ENCODE results near the gene HGFAC. TPM values are rescaled to one million over a fixed set of nuclear protein-coding genes. Genes with fewer than 3 reads are reported as not detected.
A peak's percentile ranks its signal among the peaks of the same experiment; 100 is the strongest.

The HGFAC gene
- total and polyA plus RNA-seq, 8 donors, result 0.09 to 2.2 (median 0.47) TPM; not detected in 3

DNA sequence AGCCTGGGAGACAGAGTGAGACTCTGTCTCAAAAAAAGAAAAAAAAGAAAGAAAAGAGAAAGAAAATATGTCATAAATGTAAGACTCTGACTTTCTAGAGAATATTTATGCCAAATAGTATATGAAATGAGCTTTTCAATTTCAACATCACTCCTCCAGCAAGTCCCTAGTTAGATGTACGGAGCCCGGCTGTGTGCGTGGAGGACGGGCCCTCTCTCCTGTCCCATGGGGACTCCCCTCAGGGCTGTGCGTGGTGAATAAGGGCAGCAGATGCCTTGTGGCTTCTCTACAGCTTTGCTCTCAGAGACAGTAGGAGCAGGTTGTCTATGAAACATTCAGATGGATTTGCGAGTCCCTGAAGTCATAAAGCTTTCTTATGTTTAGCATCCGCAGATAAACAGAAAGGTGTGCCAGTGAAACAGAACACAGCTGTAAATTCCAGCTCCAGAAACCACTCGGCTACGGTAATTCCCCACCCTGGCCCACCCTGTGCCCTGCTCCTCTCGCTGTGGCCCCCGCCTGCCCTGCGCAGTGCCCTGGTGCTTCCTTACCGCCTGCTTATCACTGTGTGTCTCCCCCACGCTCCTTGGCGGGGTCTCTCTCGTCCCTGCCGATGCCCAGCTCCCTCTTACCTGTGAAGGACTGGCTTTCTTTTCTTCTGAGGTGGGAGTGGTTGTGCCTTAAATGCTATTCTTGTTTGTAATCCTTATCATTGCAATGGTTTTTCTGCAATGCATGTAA is 13.9 kb upstream of the HGFAC start:
- Histone ChIP-seq H3K36me3 (peaks cover 0 to 3% (median 0%) of the 10 kb centered on the region in 3 donors), H3K9me3 (no peaks in the 10 kb centered on the region), H3K27me3 (no peaks in the 10 kb centered on the region), H3K4me1 (no peaks in the 10 kb centered on the region), H3K27ac (no peak overlapping the region), H3K4me3 (no peak overlapping the region)
- ATAC-seq (no peak), FAIRE-seq (no peak), DNase-seq (no peak)
- TF ChIP-seq, protein P1, sequence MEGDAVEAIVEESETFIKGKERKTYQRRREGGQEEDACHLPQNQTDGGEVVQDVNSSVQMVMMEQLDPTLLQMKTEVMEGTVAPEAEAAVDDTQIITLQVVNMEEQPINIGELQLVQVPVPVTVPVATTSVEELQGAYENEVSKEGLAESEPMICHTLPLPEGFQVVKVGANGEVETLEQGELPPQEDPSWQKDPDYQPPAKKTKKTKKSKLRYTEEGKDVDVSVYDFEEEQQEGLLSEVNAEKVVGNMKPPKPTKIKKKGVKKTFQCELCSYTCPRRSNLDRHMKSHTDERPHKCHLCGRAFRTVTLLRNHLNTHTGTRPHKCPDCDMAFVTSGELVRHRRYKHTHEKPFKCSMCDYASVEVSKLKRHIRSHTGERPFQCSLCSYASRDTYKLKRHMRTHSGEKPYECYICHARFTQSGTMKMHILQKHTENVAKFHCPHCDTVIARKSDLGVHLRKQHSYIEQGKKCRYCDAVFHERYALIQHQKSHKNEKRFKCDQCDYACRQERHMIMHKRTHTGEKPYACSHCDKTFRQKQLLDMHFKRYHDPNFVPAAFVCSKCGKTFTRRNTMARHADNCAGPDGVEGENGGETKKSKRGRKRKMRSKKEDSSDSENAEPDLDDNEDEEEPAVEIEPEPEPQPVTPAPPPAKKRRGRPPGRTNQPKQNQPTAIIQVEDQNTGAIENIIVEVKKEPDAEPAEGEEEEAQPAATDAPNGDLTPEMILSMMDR (IDR thresholded peaks at IDR 0.05), result no peak
- WGBS, 2 donors, result 93 to 95% methylated on average over 17 of the region's 17 CpGs
- intact Hi-C loops (cut with DNase I), result loop anchor here in 1 of 3 donors (10.0 kb wide), 1 partner anchor 63 kb away; no protein-coding TSS in a partner anchor

DNA sequence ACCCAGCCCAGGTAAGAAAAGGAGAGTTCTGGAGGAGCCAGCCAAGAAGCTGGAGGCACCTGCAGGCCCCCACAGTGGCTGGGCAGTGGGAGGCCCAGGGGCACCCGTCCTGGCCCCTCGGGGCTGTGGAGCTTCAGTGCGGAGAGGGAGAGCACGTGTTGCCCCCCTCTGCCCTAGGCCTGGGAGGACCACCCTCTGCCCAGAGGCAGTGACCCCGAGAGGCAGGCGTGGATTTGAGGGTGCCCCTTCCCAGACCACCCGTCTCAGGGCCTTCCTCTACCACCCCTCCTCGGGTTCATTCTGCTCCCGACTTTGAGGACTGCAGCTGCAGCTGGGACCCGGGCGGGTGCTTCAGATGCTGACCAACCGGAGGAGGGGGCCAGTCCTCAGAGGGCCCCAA is 12.1 kb upstream of the HGFAC start:
- no peaks in the 10 kb centered on the region for H3K36me3 ChIP-seq
- no peaks in the 10 kb centered on the region for H3K27me3 ChIP-seq
- no peak for DNase-seq
- H3K4me3 ChIP-seq, result no peak overlapping the region
- intact Hi-C loops (cut with DNase I), result loop anchor here in 1 of 3 donors (10.0 kb wide), 1 partner anchor 65 kb away; no protein-coding TSS in a partner anchor
- TF ChIP-seq, protein P1 (IDR thresholded peaks at IDR 0.05), result no peak
- FAIRE-seq, result no peak
- no peaks in the 10 kb centered on the region for H3K4me1 ChIP-seq
- no peaks in the 10 kb centered on the region for H3K9me3 ChIP-seq
- ATAC-seq, result no peak
- H3K27ac ChIP-seq, result no peak overlapping the region
- 93 to 98% methylated on average over 11 to 12 of the region's 12 CpGs for WGBS, 2 donors

DNA sequence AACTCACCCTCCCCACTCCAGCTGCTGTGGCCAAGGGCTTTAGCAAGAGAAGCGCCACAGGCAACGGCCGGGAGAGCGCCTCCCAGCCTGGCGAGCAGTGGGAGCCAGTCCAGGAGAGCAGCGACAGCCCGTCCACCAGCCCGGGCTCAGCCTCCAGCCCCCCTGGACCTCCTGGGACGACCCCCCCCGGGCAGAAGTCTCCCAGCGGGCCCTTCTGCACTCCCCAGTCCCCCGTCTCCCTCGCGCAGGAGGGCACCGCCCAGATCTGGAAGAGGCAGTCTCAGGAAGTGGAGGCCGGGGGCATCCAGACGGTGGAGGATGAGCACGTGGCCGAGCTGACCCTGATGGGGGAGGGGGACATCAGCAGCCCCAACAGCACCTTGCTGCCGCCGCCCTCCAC is 11.2 kb upstream of the HGFAC start:
- FAIRE-seq (no peak), DNase-seq (no peak)

DNA sequence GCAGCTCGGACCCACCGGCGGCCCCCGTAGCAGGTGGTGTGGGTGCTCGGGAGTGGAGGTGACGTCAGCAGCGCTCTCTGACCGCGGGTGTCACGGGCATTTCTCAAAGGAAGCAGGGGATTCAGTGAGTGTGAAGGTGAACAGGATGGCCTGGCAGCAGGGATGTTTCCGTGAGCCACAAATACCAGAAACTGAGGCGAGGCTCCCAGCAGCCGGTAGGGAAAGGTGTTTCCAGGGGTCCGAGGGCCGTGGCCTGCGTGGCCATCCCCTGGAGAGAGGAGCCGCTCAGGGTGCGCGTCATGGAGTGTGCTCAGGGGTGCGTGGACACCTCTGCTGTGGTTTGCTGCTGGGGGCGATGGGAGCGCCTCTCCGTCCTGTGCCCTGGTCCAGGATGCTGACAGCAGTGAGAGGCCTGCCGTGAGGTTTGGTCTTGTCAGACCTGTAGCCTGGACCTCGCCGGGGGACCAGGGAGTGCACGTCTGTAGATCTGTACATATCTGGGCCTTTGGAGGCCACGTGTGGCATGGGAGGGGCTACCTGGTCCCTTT is 10.2 kb upstream of the HGFAC start:
- WGBS, 2 donors, result 89 to 90% methylated on average over 28 of the region's 28 CpGs
- Histone ChIP-seq H3K4me1 (no peaks in the 10 kb centered on the region), H3K9me3 (no peaks in the 10 kb centered on the region), H3K36me3 (no peaks in the 10 kb centered on the region), H3K27me3 (no peaks in the 10 kb centered on the region), H3K27ac (no peak overlapping the region), H3K4me3 (no peak overlapping the region)
- peak in 2 of 6 donors; percentile 13 to 46 for DNase-seq
- no peak for ATAC-seq
- TF ChIP-seq, protein P1 (IDR thresholded peaks at IDR 0.05), result no peak
- no peak for FAIRE-seq
- intact Hi-C loops (cut with DNase I), result no loop called here

More for the DNA sequence above, 11.2 kb upstream of the HGFAC start:
- TF ChIP-seq, protein P1 (IDR thresholded peaks at IDR 0.05), result no peak
- no peaks in the 10 kb centered on the region for H3K27me3 ChIP-seq
- no peaks in the 10 kb centered on the region for H3K9me3 ChIP-seq
- no peaks in the 10 kb centered on the region for H3K4me1 ChIP-seq
- WGBS, 2 donors, result 84 to 85% methylated on average over 20 to 21 of the region's 21 CpGs
- no peak overlapping the region for H3K4me3 ChIP-seq
- intact Hi-C loops (cut with DNase I), result no loop called here
- no peak for ATAC-seq
- no peak overlapping the region for H3K27ac ChIP-seq
- H3K36me3 ChIP-seq, result no peaks in the 10 kb centered on the region

DNA sequence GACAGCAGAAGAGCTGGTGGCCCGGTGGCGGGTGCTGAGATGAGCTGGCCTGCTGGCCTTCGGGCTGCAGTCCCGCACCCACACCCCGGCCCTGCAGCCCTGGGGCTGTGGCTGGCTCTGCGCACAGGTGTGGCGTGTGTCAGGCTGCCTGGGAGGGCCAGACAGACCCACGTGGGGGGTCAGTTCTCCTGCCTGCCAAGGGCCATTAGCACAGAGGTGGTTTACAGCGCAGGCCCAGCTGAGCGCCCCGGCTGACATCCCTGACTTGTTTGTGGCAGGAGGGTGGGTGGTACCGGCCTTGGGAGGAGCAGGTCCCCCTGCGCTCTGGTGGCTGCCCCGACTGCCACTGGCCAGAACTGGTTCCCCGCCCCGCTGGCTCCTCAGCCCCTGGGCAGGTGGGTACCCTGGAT is 9.4 kb upstream of the HGFAC start:
- Histone ChIP-seq H3K36me3 (no peaks in the 10 kb centered on the region), H3K27me3 (no peaks in the 10 kb centered on the region), H3K4me1 (no peaks in the 10 kb centered on the region), H3K9me3 (no peaks in the 10 kb centered on the region), H3K4me3 (no peak overlapping the region), H3K27ac (no peak overlapping the region)
- TF ChIP-seq, protein P1 (IDR thresholded peaks at IDR 0.05), result no peak
- DNase-seq, result no peak
- FAIRE-seq, result no peak
- intact Hi-C loops (cut with DNase I), result no loop called here
- 87 to 89% methylated on average over 15 to 16 of the region's 16 CpGs for WGBS, 2 donors
- ATAC-seq, result no peak

All from pancreas (tissue), 10 donors.